Activated naive CD4-positive, alpha-beta T cell treated with anti-CD3 and anti-CD28 coated beads, Interleukin-2, amount 10 ng/mL, durations not matched to agents 7 days and 5 days (primary cell): Measurements from ENCODE around the gene GREB1.

Source experiments
- CTCF ChIA-PET: fragments of 350-600 bp; sonication (Branson Sonifier 250); formaldehyde crosslinking; loops from one replicate; lab custom pipeline; 2021; ENCODE audit warnings: antibody characterized with exemption; lab: Charles Lee
- DNase-seq: peaks from one replicate; pipeline ENCODE4 v3.0.0-alpha.2; 2020
- H3K27ac Mint-ChIP-seq: one replicate; pipeline ENCODE4 v1.8.0; 2021; ENCODE audit warnings: mild to moderate bottlenecking, moderate library complexity, mixed read lengths
- H3K27me3 Mint-ChIP-seq: one replicate; pipeline ENCODE4 v1.8.0; 2021; ENCODE audit warnings: mild to moderate bottlenecking, mixed read lengths
- H3K36me3 Mint-ChIP-seq: one replicate; pipeline ENCODE4 v1.8.0; 2021; ENCODE audit warnings: mixed read lengths
- H3K4me1 Mint-ChIP-seq: one replicate; pipeline ENCODE4 v1.8.0; 2021; ENCODE audit warnings: mixed read lengths
- H3K4me3 Mint-ChIP-seq: one replicate; pipeline ENCODE4 v1.8.0; 2021; ENCODE audit warnings: mild to moderate bottlenecking, moderate library complexity, mixed read lengths
- H3K9me3 Mint-ChIP-seq: one replicate; pipeline ENCODE4 v1.8.0; 2021; ENCODE audit warnings: mixed read lengths

GREB1 gene

GRCh38 chr2:11540148-11540995, 6.5 kb downstream of the GREB1 start:
- DNase-seq, result no peak
- H3K27me3 Mint-ChIP-seq, result peaks cover 43% of the 10 kb centered on the region
- H3K27ac Mint-ChIP-seq, result no peak overlapping the region
- no peaks in the 10 kb centered on the region for H3K9me3 Mint-ChIP-seq
- CTCF ChIA-PET, result no interaction called here
- H3K4me1 Mint-ChIP-seq, result no peaks in the 10 kb centered on the region
- no peaks in the 10 kb centered on the region for H3K36me3 Mint-ChIP-seq
- H3K4me3 Mint-ChIP-seq, result no peak overlapping the region

DNA sequence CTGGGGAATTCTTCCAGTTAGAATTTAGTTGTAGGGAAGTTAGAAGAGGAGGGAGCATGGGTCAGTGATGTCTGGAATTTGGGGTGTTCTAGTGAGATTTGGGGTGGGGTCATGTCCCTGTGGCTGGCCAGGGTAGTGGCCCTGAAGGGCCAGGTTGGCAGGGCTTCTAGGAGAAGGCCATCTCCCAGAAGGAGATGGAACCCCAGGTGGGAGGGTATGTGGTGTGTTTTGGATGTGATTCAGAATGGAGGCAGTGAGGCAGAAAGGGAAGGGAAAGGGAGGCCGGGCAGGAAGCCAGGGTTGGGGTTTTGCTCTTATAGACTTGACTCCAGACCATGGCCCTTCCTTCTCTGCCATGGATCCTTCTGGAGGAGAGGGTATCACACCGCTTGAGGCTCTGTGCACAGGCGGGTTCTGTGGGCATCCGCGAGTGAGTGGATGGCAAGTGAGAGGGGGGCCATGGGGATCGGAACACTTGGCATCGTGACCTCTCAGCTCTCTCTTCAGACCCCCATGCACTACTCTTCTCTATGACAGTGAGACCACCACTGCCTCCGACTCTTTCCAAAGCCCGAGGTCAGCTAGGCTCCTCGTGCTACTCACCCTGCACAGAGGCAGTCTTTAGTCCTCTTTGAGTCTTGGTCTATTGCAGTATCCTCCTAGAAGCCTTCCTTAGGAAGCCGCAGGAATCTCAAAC, 7.3 kb downstream of the GREB1 start:
- DNase-seq, result no peak
- CTCF ChIA-PET, result no interaction called here
- Mint-ChIP-seq H3K27me3 (peaks cover 38% of the 10 kb centered on the region), H3K4me1 (no peaks in the 10 kb centered on the region), H3K4me3 (no peak overlapping the region), H3K36me3 (no peaks in the 10 kb centered on the region), H3K27ac (no peak overlapping the region), H3K9me3 (no peaks in the 10 kb centered on the region)

- no peak for DNase-seq
- H3K27ac Mint-ChIP-seq, result no peak overlapping the region
- no peaks in the 10 kb centered on the region for H3K36me3 Mint-ChIP-seq
- H3K27me3 Mint-ChIP-seq, result peaks cover 37% of the 10 kb centered on the region
- no peaks in the 10 kb centered on the region for H3K9me3 Mint-ChIP-seq
- H3K4me1 Mint-ChIP-seq, result no peaks in the 10 kb centered on the region
- H3K4me3 Mint-ChIP-seq, result no peak overlapping the region
- CTCF ChIA-PET, result no interaction called here
Measured at GRCh38 chr2:11541693-11542274, 7.9 kb downstream of the GREB1 start.

GRCh38 chr2:11542275-11542819, 8.5 kb downstream of the GREB1 start:
- Mint-ChIP-seq H3K4me3 (no peak overlapping the region), H3K36me3 (no peaks in the 10 kb centered on the region), H3K27ac (no peak overlapping the region), H3K4me1 (no peaks in the 10 kb centered on the region), H3K27me3 (peaks cover 37% of the 10 kb centered on the region), H3K9me3 (no peaks in the 10 kb centered on the region)
- no peak for DNase-seq
- CTCF ChIA-PET, result no interaction called here

DNA sequence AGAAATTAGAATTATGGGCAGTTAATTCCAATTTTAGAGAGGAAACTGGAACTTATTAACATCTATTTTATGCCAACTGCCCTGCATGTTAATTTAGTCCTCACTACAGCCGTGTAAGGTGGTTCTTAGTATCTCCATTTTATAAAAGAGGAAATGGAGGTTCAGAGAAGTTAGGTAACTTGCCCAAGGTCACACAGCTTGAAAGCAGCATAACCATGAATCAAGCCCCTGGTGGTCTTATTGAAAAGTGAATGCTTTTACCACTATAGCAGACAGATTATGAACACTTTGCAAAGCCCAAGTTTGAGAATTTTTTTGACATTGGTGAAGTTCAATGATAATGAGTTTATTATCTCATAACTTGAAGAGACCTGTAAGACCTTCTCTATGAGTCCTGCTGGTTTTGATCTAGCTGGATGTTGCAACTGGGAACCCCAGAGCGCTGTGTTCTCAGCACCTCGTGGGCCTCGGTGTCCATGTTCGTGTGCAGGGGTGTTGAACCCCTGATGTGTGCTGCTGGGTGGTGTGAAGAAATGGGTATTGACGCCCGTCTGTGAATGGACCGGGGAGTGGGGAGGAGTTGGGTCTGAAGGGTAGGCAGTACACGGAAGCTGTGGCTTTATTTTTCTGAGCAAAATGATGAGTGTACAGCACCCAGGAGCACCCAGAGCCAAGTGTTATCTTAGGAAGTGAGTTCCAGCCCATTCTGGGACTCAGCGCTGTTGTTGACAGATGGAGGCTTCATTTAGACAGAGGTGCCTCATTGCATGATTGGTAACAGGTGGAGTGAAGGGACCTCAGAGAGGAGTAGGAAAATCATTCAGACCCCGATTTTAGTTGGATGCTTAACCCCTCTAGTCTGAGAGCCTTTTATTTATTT, 9.7 kb downstream of the GREB1 start:
- no peak overlapping the region for H3K4me3 Mint-ChIP-seq
- DNase-seq, result no peak
- H3K27ac Mint-ChIP-seq, result no peak overlapping the region
- CTCF ChIA-PET, result interaction anchor here (1.0 kb wide), 1 partner anchor 39 kb away, joined by 3 read pairs; no protein-coding TSS in a partner anchor
- no peaks in the 10 kb centered on the region for H3K4me1 Mint-ChIP-seq
- peaks cover 42% of the 10 kb centered on the region for H3K27me3 Mint-ChIP-seq
- no peaks in the 10 kb centered on the region for H3K9me3 Mint-ChIP-seq
- H3K36me3 Mint-ChIP-seq, result no peaks in the 10 kb centered on the region

DNA sequence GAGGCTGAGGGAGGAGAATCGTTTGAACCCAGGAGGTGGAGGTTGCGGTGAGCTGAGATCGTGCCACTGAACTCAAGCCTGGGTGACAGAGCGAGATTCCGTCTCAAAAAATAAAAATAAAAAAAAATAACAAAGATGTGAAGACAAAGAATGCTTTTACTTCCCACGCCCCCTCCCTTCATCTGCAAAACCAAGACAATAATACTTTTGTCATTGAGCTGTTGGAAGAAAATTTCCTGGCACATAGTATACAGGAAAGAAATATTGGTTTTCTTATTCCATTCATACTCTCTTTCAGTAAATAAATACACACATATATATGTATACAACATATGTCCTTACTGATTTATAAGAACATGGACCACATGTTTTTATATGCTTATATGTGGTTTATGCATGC, 12.2 kb downstream of the GREB1 start:
- CTCF ChIA-PET, result no interaction called here

GRCh38 chr2:11547912-11548497, 14.2 kb downstream of the GREB1 start:
- H3K9me3 Mint-ChIP-seq, result no peaks in the 10 kb centered on the region
- H3K4me3 Mint-ChIP-seq, result no peak overlapping the region
- CTCF ChIA-PET, result interaction anchor here (1.1 kb wide), 1 partner anchor 36 kb away, joined by 3 read pairs; no protein-coding TSS in a partner anchor
- H3K27ac Mint-ChIP-seq, result no peak overlapping the region
- no peaks in the 10 kb centered on the region for H3K36me3 Mint-ChIP-seq
- no peaks in the 10 kb centered on the region for H3K4me1 Mint-ChIP-seq
- DNase-seq, result no peak
- peaks cover 15% of the 10 kb centered on the region for H3K27me3 Mint-ChIP-seq

More for the DNA sequence above, 12.2 kb downstream of the GREB1 start:
- H3K27ac Mint-ChIP-seq, result no peak overlapping the region
- DNase-seq, result no peak
- no peaks in the 10 kb centered on the region for H3K9me3 Mint-ChIP-seq
- H3K4me1 Mint-ChIP-seq, result no peaks in the 10 kb centered on the region
- H3K27me3 Mint-ChIP-seq, result peaks cover 26% of the 10 kb centered on the region
- no peak overlapping the region for H3K4me3 Mint-ChIP-seq
- H3K36me3 Mint-ChIP-seq, result no peaks in the 10 kb centered on the region

DNA sequence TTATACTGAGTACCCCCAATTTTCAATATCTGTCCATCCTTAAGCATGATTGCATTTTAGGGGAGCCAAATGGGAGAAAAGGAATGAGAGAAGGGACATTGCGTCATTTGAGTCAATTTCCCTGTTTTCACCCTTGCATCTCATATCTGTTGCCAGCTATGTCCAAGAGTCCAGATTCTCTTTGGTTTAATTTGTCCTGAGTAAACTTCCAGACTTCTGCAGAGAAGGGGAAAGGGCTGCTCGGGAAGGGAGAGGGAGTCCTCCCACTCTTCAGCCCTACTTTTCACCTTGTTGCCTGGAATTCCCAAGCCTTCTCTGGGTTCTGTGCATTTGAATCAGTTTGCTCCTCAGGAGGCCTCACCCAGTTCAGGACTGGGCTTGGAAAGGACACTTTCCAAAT, 16.5 kb downstream of the GREB1 start:
- Mint-ChIP-seq H3K4me3 (no peak overlapping the region), H3K9me3 (no peaks in the 10 kb centered on the region), H3K4me1 (no peaks in the 10 kb centered on the region), H3K27me3 (peaks cover 22% of the 10 kb centered on the region), H3K36me3 (no peaks in the 10 kb centered on the region), H3K27ac (no peak overlapping the region)
- no peak for DNase-seq
- CTCF ChIA-PET, result no interaction called here

DNA sequence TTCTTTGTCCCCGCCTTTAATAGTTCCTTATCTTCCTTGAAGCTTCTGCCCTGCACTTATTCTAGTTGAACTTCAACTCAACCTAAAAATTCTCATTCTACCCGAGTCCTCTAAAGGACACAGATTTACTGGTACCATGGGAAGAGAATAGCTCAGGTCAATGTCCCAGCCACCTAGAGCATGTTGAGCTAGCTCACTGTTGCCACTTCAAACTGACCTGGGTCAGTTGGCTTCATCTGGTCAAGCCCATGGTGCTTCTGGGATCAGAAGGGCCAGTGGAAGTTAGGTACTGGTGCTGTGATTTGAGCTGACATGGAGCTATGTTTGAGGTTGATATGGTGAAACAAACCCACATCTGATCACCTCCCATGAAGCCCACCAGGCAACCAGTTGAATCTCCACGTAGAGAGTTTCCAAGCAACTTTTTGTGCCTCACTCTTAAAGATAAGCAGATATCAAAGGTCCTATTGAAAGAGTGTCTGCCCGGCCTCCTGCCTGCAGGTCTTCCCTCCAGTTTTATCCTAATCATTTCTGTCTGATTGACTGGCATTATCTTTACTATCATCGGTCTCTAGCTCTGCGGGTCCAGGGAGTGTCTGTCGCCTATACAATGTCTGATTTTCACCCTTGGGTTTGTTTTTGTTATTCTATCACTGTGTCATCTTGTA, 17.2 kb downstream of the GREB1 start:
- Mint-ChIP-seq H3K27ac (no peak overlapping the region), H3K9me3 (no peaks in the 10 kb centered on the region), H3K36me3 (no peaks in the 10 kb centered on the region), H3K4me3 (no peak overlapping the region), H3K27me3 (peaks cover 29% of the 10 kb centered on the region), H3K4me1 (no peaks in the 10 kb centered on the region)
- CTCF ChIA-PET, result no interaction called here
- DNase-seq, result no peak

DNA sequence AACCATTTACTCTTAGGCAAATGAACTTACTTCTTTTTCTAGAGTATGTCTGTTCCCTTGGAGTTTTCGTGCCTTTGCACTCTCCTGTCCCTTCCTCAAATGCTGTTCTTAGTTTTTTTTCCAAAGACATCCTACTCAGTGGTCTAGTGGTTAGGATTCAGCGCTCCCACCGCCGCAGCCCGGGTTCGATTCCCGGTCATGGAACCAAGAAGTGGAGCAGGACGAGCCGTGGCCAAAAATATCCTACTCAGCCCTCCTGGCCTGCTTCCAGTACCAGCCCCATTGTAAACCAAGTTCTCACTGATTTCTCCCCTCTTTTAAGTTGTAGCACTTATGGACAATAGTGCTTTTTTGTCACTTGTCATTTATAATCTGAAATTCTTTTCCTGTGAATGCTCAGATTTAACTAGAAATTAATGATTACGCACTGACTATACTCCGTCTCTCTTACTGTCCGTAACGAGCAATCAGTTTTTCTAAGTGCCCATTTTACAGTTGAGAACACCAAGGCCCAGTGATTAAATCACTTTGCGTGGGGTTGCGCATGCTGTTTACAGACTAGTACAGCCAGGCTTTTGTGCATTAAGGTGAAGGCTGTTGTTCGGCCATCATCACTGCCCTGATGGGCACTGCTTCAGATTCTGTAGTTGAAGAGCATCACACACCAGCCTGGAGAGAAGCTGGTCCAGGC, 17.9 kb downstream of the GREB1 start:
- H3K9me3 Mint-ChIP-seq, result no peaks in the 10 kb centered on the region
- no peak overlapping the region for H3K4me3 Mint-ChIP-seq
- H3K4me1 Mint-ChIP-seq, result no peaks in the 10 kb centered on the region

DNA sequence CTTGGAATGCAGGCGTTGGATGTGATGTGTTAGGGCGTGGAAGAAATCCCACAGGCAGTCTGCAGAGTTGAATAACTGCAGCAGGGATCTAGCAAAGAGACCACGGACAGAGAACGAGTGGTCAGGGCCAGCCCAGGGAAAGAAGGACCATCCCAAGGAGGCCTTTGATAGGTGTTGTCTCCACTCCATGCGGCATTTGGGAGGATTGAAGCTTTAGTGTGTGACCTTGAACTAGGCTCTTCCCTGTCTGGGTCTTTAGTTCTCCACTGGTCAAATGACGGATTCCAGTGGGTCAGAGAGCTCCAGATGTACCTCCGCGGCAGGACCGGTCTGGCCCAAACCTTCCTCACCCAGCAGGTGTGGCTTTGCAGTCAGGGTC, 18.4 kb downstream of the GREB1 start:
- Mint-ChIP-seq H3K4me3 (no peak overlapping the region), H3K27ac (no peak overlapping the region), H3K27me3 (peaks cover 35% of the 10 kb centered on the region), H3K36me3 (no peaks in the 10 kb centered on the region), H3K9me3 (no peaks in the 10 kb centered on the region), H3K4me1 (no peaks in the 10 kb centered on the region)
- CTCF ChIA-PET, result no interaction called here
- no peak for DNase-seq

More for the DNA sequence above, 17.9 kb downstream of the GREB1 start:
- no peaks in the 10 kb centered on the region for H3K36me3 Mint-ChIP-seq
- H3K27me3 Mint-ChIP-seq, result peaks cover 34% of the 10 kb centered on the region
- CTCF ChIA-PET, result no interaction called here
- no peak overlapping the region for H3K27ac Mint-ChIP-seq
- no peak for DNase-seq

DNA sequence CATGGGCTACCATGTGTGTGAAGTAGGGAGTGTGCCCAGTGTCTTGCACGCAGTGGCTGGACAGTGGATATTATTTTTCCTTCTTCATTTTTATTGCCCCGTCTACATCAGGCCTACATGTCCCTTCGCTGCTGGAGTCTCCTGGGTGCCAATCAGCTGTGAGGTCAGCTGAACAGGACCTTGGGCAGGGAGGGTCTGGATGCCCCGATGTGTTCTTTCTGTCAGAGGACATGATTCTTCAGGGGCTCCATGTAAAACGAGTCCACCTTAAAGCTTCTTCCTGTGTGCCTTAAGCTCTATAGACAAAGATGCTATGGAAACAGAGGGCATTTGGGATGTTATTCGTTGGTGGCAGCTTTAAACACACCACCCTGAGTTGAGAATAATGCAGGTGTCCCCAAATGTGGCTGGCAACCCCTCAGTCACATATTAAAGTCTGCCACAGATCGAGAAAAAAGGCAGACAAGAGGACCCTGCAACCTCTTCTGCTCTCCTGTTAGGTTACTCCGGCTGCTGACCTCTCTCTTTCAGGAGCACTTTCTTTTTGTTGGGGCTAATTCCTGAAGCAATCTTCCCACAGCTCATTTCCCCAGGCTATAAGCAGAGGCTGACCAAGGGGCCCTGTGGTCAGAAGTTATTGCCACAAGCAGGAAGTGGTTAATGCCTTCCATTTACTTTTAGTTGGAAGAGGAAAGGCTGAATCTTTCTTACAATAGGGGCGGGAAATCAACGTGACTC, 20.0 kb downstream of the GREB1 start:
- no peak overlapping the region for H3K27ac Mint-ChIP-seq
- H3K9me3 Mint-ChIP-seq, result no peaks in the 10 kb centered on the region
- H3K27me3 Mint-ChIP-seq, result peaks cover 42% of the 10 kb centered on the region
- H3K4me1 Mint-ChIP-seq, result no peaks in the 10 kb centered on the region
- DNase-seq, result no peak
- H3K4me3 Mint-ChIP-seq, result no peak overlapping the region
- CTCF ChIA-PET, result interaction anchor here (0.7 to 1.2 kb wide), 2 partner anchors 20 to 29 kb away, joined by 3 read pairs; no protein-coding TSS in a partner anchor
- no peaks in the 10 kb centered on the region for H3K36me3 Mint-ChIP-seq
